GM11168 (cell line): ENCODE measurements around the gene LPIN3.

Experiments
- in situ Hi-C: fragments of 300-500 bp; cut with MboI; formaldehyde crosslinking; loops from one replicate; pipeline ENCODE4 v1.12.0; 2022; ENCODE audit warnings: low sequenced_read_pairs; ENCODE audit not compliant: unreplicated experiment

The LPIN3 gene

GRCh38 chr20:41382791-41383305, 42.2 kb downstream of the LPIN3 start:
- in situ Hi-C loops, result no loop called here

- in situ Hi-C loops, result no loop called here
Observed at GRCh38 chr20:41386502-41387427, 46.1 kb downstream of the LPIN3 start.

- in situ Hi-C loops, result no loop called here
Observed at GRCh38 chr20:41387444-41387851, 46.8 kb downstream of the LPIN3 start.

- in situ Hi-C loops, result no loop called here
Observed at GRCh38 chr20:41390889-41391288, 50.3 kb downstream of the LPIN3 start.

GRCh38 chr20:41391587-41392001, 51.0 kb downstream of the LPIN3 start:
- in situ Hi-C loops, result no loop called here

- in situ Hi-C loops, result no loop called here
Observed at GRCh38 chr20:41392295-41392694, 51.7 kb downstream of the LPIN3 start.

GRCh38 chr20:41392871-41393704, 52.5 kb downstream of the LPIN3 start:
- in situ Hi-C loops, result no loop called here

- in situ Hi-C loops, result no loop called here
Observed at GRCh38 chr20:41393705-41394066, 53.1 kb downstream of the LPIN3 start.

- in situ Hi-C loops, result no loop called here
Observed at GRCh38 chr20:41394081-41394480, 53.5 kb downstream of the LPIN3 start.

GRCh38 chr20:41394931-41395666, 54.5 kb downstream of the LPIN3 start:
- in situ Hi-C loops, result no loop called here

GRCh38 chr20:41395667-41396664, 55.3 kb downstream of the LPIN3 start:
- in situ Hi-C loops, result no loop called here

GRCh38 chr20:41398408-41398807, 57.8 kb downstream of the LPIN3 start:
- in situ Hi-C loops, result no loop called here

- in situ Hi-C loops, result no loop called here
Observed at GRCh38 chr20:41403604-41404003, 63.0 kb downstream of the LPIN3 start.

GRCh38 chr20:41405436-41405835, 64.8 kb downstream of the LPIN3 start:
- in situ Hi-C loops, result no loop called here

- in situ Hi-C loops, result no loop called here
Observed at GRCh38 chr20:41406353-41406752, 65.7 kb downstream of the LPIN3 start.

- in situ Hi-C loops, result no loop called here
Observed at GRCh38 chr20:41406896-41407444, 66.3 kb downstream of the LPIN3 start.

- in situ Hi-C loops, result no loop called here
Observed at GRCh38 chr20:41407607-41408006, 67.0 kb downstream of the LPIN3 start.

GRCh38 chr20:41408156-41408794, 67.7 kb downstream of the LPIN3 start:
- in situ Hi-C loops, result no loop called here
